Fibroblast of lung (primary cell): Measurements from ENCODE around the gene TSPO.

Experiments
- CTCF ChIP-seq, 2 donors: IDR thresholded peaks in 1 of 2; conservative IDR thresholded peaks in 1 of 2; 1 replicate in 1 of 2; 2 replicates in 1 of 2; pipeline ENCODE4 v1.5.1; 2011 to 2012; ENCODE audit warnings: low read length in 2 of 2, control low read depth in 1 of 2, inconsistent platforms in 1 of 2, low read depth in 1 of 2, mild to moderate bottlenecking in 1 of 2
- EZH2 ChIP-seq: IDR thresholded peaks from 2 replicates; pipeline ENCODE4 v1.5.1; 2012; ENCODE audit warnings: low read length, control low read depth, mild to moderate bottlenecking; ENCODE audit errors: missing control alignments

- no peak for TF ChIP-seq CTCF (conservative IDR thresholded peaks at IDR 0.05 in 1 of 2, IDR thresholded peaks at IDR 0.05 in 1 of 2; ENCODE audit: low read depth in 1 of 2, low read length in 2 of 2)
- no peak for TF ChIP-seq EZH2
These were observed 8.3 kb upstream of the TSPO start, which contains the start of gene MCAT for GRCh38 chr22:43142880-43143562.
